ENCODE results near the gene SLC52A1.
"Not testable (repeated sequence)": the region's sequence is repeated elsewhere in the genome, so short reads cannot be mapped to it uniquely, and the experiment has no call there.

Gene SLC52A1

GRCh38 chr17:5035315-5035714 is at the start of gene SLC52A1:
Gene SLC52A1 (minus strand): TSS chr17:5035426. CDS start chr17:5034606, 820 bp downstream.
- H3K36me3 ChIP-seq (ENCODE audit: control insufficient read depth, insufficient read depth, low read length): no peaks in the 10 kb centered on the region
- H3K9me3 ChIP-seq (ENCODE audit: control insufficient read depth, low read length): no peaks in the 10 kb centered on the region
- H3K9ac ChIP-seq (ENCODE audit: low read length): no peak within 1 kb of the TSS
- peaks cover 5% of the 10 kb centered on the region for H3K4me1 ChIP-seq (ENCODE audit: control insufficient read depth, insufficient read depth, low read length)
- peaks cover 6% of the 10 kb centered on the region for H3K27me3 ChIP-seq (ENCODE audit: control insufficient read depth, insufficient read depth, low read length)
- H3K4me3 ChIP-seq (ENCODE audit: low read length): no peak within 1 kb of the TSS

GRCh38 chr17:5080591-5080990 is 45.4 kb upstream of the SLC52A1 start:
- H3K27me3 ChIP-seq (ENCODE audit: control insufficient read depth, insufficient read depth, low read length): no peaks in the 10 kb centered on the region
- no peak overlapping the region for H3K9ac ChIP-seq (ENCODE audit: low read length)
- H3K4me1 ChIP-seq (ENCODE audit: control insufficient read depth, insufficient read depth, low read length): peaks cover 5% of the 10 kb centered on the region
- H3K36me3 ChIP-seq (ENCODE audit: control insufficient read depth, insufficient read depth, low read length): no peaks in the 10 kb centered on the region
- H3K4me3 ChIP-seq (ENCODE audit: low read length): no peak overlapping the region
- no peaks in the 10 kb centered on the region for H3K9me3 ChIP-seq (ENCODE audit: control insufficient read depth, low read length)

DNA sequence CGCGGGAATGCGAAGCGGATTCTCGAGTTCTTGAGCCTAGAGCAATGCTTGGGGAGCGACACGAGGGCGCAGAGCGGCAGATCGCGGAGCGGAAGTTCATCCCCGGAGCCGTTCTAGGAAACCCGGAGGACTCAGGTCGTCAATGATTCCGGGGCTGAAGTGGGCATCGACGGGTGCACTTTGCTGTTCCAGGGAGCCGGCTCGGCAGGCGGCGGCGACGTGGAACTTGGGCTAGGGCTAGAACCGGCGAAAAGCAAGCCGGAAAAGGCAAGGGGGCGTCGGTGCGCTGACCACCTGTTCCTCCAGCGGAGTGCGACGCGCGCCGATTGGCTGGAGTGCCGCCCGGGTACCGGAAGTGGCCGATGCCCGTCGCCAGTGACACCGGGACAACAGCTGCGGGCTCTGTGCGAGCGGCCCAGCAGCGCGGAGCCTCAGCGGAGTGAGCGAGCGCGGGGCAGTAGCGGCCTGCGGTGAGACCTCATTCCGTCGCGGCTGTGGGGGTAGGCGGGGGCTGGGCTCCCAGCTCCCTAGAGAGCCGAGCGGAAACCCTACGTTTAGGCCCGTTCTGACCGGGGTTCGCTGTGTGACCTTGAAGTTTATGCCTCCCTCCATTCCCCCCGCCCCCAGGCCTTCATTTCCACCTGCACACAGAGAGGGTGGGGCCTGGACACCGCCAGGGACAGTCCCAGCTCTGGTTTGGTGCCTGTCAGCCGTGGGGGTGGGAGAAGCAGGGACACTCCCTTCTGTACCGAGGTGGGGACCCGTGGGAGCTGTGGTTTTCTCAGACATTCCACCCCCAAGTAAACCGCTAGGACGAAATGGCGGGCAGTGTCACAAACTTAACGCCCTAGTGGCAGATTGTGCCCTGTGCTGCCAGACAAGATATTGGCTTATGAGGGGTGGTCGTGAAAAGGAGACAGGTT is 43.1 kb upstream of the SLC52A1 start, which contains the start of gene ZFP3:
Gene ZFP3 (plus strand): TSS at position 362 of the 923 bp plus-strand sequence. CDS start 13,038 bp downstream, outside the sequence.
- Histone ChIP-seq H3K27me3 (ENCODE audit: control insufficient read depth, insufficient read depth, low read length) (no peaks in the 10 kb centered on the region), H3K36me3 (ENCODE audit: control insufficient read depth, insufficient read depth, low read length) (no peaks in the 10 kb centered on the region), H3K9ac (ENCODE audit: low read length) (peak within 1 kb of the TSS; percentile 85), H3K9me3 (ENCODE audit: control insufficient read depth, low read length) (no peaks in the 10 kb centered on the region), H3K4me3 (ENCODE audit: low read length) (peak within 1 kb of the TSS; percentile 65), H3K4me1 (ENCODE audit: control insufficient read depth, insufficient read depth, low read length) (peaks cover 5% of the 10 kb centered on the region)

DNA sequence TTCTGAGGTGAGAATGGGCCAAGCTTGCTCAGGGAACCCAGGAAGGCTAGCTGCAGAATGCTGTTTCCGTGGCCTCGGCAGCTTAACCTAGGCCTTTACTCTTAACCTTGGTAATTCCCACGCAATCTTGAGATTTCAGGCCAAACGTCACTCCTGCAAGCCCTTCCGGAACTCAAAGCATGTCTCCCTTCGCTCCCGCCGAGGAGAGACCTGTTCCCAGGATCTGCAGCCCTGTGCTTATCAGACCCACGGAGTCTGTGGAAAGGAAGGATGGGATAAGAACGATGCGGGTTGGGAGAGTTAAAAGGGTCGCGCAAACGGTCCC is 42.5 kb upstream of the SLC52A1 start:
- Histone ChIP-seq H3K4me1 (ENCODE audit: control insufficient read depth, insufficient read depth, low read length) (peaks cover 5% of the 10 kb centered on the region), H3K27me3 (ENCODE audit: control insufficient read depth, insufficient read depth, low read length) (no peaks in the 10 kb centered on the region), H3K9ac (ENCODE audit: low read length) (peak overlapping the region; percentile 85), H3K4me3 (ENCODE audit: low read length) (peak overlapping the region; percentile 65), H3K36me3 (ENCODE audit: control insufficient read depth, insufficient read depth, low read length) (no peaks in the 10 kb centered on the region), H3K9me3 (ENCODE audit: control insufficient read depth, low read length) (no peaks in the 10 kb centered on the region)

DNA sequence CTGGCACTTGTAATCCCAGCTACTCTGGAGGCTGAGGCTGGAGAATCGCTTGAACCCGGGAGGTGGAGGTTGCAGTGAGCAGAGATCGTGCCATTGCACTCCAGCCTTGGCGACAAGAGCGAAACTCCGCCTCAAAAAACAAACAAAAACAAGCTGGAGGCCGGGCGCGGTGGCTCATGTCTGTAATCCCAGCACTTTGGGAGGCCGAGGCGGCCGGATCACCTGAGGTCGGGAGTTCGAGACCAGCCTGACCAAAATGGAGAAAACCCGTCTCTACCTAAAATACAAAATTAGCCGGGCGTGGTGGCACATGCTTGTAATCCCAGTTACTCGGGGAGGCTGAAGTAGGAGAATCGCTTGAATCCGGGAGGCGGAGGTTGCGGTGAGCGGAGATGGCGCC is 42.0 kb upstream of the SLC52A1 start:
- H3K9me3 ChIP-seq (ENCODE audit: control insufficient read depth, low read length); H3K9ac ChIP-seq (ENCODE audit: low read length); H3K27me3 ChIP-seq (ENCODE audit: control insufficient read depth, insufficient read depth, low read length); H3K4me1 ChIP-seq (ENCODE audit: control insufficient read depth, insufficient read depth, low read length); H3K36me3 ChIP-seq (ENCODE audit: control insufficient read depth, insufficient read depth, low read length): not testable (repeated sequence)
- H3K4me3 ChIP-seq (ENCODE audit: low read length): peak overlapping the region; percentile 65

DNA sequence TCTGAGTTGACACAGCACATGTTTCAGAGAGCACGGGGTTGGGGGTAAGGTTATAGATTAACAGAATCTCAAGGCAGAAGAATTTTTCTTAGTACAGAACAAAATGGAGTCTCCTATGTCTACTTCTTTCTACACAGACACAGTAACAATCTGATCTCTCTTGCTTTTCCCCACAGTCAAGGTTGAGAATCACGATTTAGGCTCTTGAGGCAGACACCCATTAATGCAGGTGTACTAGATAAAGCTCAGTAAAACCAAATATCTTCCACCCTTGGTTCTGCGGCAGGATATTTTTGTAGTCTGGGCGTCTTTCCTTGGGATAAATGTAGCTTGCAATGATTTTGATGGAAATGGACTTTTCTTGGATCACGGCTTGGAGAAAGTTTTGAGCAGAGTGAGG is 40.2 kb upstream of the SLC52A1 start:
- not testable (repeated sequence) for H3K9ac ChIP-seq (ENCODE audit: low read length); H3K27me3 ChIP-seq (ENCODE audit: control insufficient read depth, insufficient read depth, low read length); H3K4me1 ChIP-seq (ENCODE audit: control insufficient read depth, insufficient read depth, low read length); H3K9me3 ChIP-seq (ENCODE audit: control insufficient read depth, low read length); H3K36me3 ChIP-seq (ENCODE audit: control insufficient read depth, insufficient read depth, low read length); H3K4me3 ChIP-seq (ENCODE audit: low read length)

- Histone ChIP-seq H3K36me3 (ENCODE audit: control insufficient read depth, insufficient read depth, low read length) (no peaks in the 10 kb centered on the region), H3K4me1 (ENCODE audit: control insufficient read depth, insufficient read depth, low read length) (no peaks in the 10 kb centered on the region), H3K4me3 (ENCODE audit: low read length) (no peak overlapping the region), H3K9ac (ENCODE audit: low read length) (no peak overlapping the region), H3K27me3 (ENCODE audit: control insufficient read depth, insufficient read depth, low read length) (no peaks in the 10 kb centered on the region), H3K9me3 (ENCODE audit: control insufficient read depth, low read length) (no peaks in the 10 kb centered on the region)
Measured at GRCh38 chr17:5069724-5070123, 34.5 kb upstream of the SLC52A1 start.

- Histone ChIP-seq H3K4me3 (ENCODE audit: low read length) (no peak overlapping the region), H3K27me3 (ENCODE audit: control insufficient read depth, insufficient read depth, low read length) (no peaks in the 10 kb centered on the region), H3K9ac (ENCODE audit: low read length) (no peak overlapping the region), H3K4me1 (ENCODE audit: control insufficient read depth, insufficient read depth, low read length) (no peaks in the 10 kb centered on the region), H3K9me3 (ENCODE audit: control insufficient read depth, low read length) (no peaks in the 10 kb centered on the region), H3K36me3 (ENCODE audit: control insufficient read depth, insufficient read depth, low read length) (no peaks in the 10 kb centered on the region)
Measured at GRCh38 chr17:5068236-5068635, 33.0 kb upstream of the SLC52A1 start.

- H3K4me3 ChIP-seq (ENCODE audit: low read length): no peak overlapping the region
- H3K9me3 ChIP-seq (ENCODE audit: control insufficient read depth, low read length): no peaks in the 10 kb centered on the region
- no peak overlapping the region for H3K9ac ChIP-seq (ENCODE audit: low read length)
Measured at GRCh38 chr17:5065227-5065744, 30.1 kb upstream of the SLC52A1 start.

DNA sequence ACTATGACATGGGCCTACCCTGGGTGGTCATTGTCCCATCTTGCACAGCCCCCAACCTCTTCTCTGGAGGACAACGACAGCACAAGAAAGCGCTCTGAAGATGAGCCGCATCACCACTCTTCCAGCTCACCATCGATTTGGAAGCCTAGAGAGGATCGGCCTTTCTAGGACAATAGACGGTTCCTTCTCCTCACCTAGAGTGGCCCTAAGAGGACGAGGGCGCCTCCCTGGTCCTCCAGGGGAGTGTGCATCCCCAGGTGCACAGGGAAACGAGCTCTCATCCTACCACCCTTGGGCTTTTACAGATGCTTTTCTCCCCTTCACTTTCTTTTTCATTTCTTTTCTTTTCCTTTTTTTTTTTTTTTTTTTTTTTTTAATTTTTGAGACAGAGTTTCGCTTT is 20.3 kb upstream of the SLC52A1 start:
- no peak overlapping the region for H3K4me3 ChIP-seq (ENCODE audit: low read length)
- H3K9ac ChIP-seq (ENCODE audit: low read length): no peak overlapping the region
- H3K27me3 ChIP-seq (ENCODE audit: control insufficient read depth, insufficient read depth, low read length): no peaks in the 10 kb centered on the region
- no peaks in the 10 kb centered on the region for H3K9me3 ChIP-seq (ENCODE audit: control insufficient read depth, low read length)
- H3K36me3 ChIP-seq (ENCODE audit: control insufficient read depth, insufficient read depth, low read length): no peaks in the 10 kb centered on the region
- no peaks in the 10 kb centered on the region for H3K4me1 ChIP-seq (ENCODE audit: control insufficient read depth, insufficient read depth, low read length)

More at GRCh38 chr17:5065227-5065744, 30.1 kb upstream of the SLC52A1 start:
- no peaks in the 10 kb centered on the region for H3K27me3 ChIP-seq (ENCODE audit: control insufficient read depth, insufficient read depth, low read length)
- peaks cover 3% of the 10 kb centered on the region for H3K4me1 ChIP-seq (ENCODE audit: control insufficient read depth, insufficient read depth, low read length)
- H3K36me3 ChIP-seq (ENCODE audit: control insufficient read depth, insufficient read depth, low read length): no peaks in the 10 kb centered on the region

DNA sequence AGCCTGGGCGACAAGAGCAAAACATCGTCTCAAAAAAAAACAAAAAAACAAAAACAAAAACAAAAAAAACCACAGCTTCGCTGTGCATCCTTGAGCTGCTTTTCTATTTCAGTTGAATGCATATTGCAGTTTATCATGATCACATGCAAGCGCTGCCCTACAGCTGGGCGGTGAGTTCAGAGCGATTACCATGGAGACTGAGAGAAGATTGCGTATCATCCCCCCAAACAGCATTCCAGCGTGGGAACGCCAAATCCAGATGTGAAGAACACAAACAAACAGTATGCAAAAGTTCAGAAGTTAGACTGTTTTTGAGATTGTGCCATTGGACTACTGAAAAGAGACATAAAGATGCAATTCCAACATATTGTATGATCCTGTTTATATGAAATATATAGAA is 15.1 kb upstream of the SLC52A1 start:
- H3K4me1 ChIP-seq (ENCODE audit: control insufficient read depth, insufficient read depth, low read length): no peaks in the 10 kb centered on the region
- no peaks in the 10 kb centered on the region for H3K27me3 ChIP-seq (ENCODE audit: control insufficient read depth, insufficient read depth, low read length)
- no peaks in the 10 kb centered on the region for H3K36me3 ChIP-seq (ENCODE audit: control insufficient read depth, insufficient read depth, low read length)
- no peak overlapping the region for H3K9ac ChIP-seq (ENCODE audit: low read length)
- H3K9me3 ChIP-seq (ENCODE audit: control insufficient read depth, low read length): no peaks in the 10 kb centered on the region
- no peak overlapping the region for H3K4me3 ChIP-seq (ENCODE audit: low read length)

DNA sequence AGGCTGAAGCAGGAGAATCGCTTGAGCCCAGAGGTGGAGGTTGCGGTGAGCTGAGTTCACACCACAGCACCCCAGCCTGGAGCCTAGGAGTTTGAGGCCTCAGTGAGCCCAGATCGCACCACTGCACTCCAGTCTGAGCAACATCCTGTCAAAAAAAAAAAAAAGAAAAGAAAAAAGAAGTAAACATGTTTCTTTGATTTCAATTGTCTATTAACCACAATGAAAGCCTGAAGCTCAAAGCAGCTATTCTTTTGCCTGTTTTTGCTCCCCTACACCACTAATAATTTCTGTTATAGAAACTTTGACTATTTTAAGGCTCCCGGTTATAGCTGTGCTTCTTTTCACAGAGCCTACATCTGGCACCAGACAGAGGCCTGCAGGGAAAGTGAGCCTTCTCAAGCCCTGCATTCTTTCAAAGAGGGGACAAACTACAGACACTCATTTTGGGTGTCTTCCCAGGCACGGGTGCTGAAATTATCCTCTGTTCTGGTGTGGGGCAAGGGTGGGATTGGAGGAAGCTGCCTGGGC is 14.2 kb upstream of the SLC52A1 start:
- H3K27me3 ChIP-seq (ENCODE audit: control insufficient read depth, insufficient read depth, low read length): no peaks in the 10 kb centered on the region
- no peaks in the 10 kb centered on the region for H3K36me3 ChIP-seq (ENCODE audit: control insufficient read depth, insufficient read depth, low read length)
- H3K4me3 ChIP-seq (ENCODE audit: low read length): no peak overlapping the region
- no peak overlapping the region for H3K9ac ChIP-seq (ENCODE audit: low read length)
- H3K9me3 ChIP-seq (ENCODE audit: control insufficient read depth, low read length): no peaks in the 10 kb centered on the region
- no peaks in the 10 kb centered on the region for H3K4me1 ChIP-seq (ENCODE audit: control insufficient read depth, insufficient read depth, low read length)

All from mucosa of stomach (tissue), 1 donor.